Activated naive CD4-positive, alpha-beta T cell treated with anti-CD3 and anti-CD28 coated beads for 36 hours (primary cell): ENCODE measurements around the gene DLD. TPM values are rescaled to one million over a fixed set of nuclear protein-coding genes. Genes with fewer than 3 reads are reported as not detected.
"Not testable (repeated sequence)": the region's sequence is repeated elsewhere in the genome, so short reads cannot be mapped to it uniquely, and the experiment has no call there.

Experiments used
- CTCF ChIA-PET: fragments of 350-600 bp; sonication (Branson Sonifier 250); formaldehyde crosslinking; loops from one replicate; lab custom pipeline; 2021; ENCODE audit warnings: antibody characterized with exemption; lab: Charles Lee
- DNase-seq: peaks from one replicate; pipeline ENCODE4 v3.0.0-alpha.2; 2020
- H3K27ac Mint-ChIP-seq: one replicate; pipeline ENCODE4 v1.8.0; 2021; ENCODE audit warnings: mild to moderate bottlenecking, mixed read lengths
- H3K27me3 Mint-ChIP-seq: one replicate; pipeline ENCODE4 v1.8.0; 2021; ENCODE audit warnings: low read depth, mixed read lengths
- H3K36me3 Mint-ChIP-seq: one replicate; pipeline ENCODE4 v1.8.0; 2021; ENCODE audit warnings: low read depth, mixed read lengths
- H3K4me1 Mint-ChIP-seq: one replicate; pipeline ENCODE4 v1.8.0; 2021; ENCODE audit warnings: low read depth, mixed read lengths
- H3K4me3 Mint-ChIP-seq: one replicate; pipeline ENCODE4 v1.8.0; 2021; ENCODE audit warnings: mild to moderate bottlenecking, moderate library complexity, mixed read lengths
- H3K9me3 Mint-ChIP-seq: one replicate; pipeline ENCODE4 v1.8.0; 2021; ENCODE audit warnings: mixed read lengths
- intact Hi-C: fragments of 100-400 bp; cut with micrococcal nuclease; formaldehyde crosslinking; loops from one replicate; pipeline ENCODE4 v1.15.1; 2023
- total RNA-seq, 2 experiments: library from RNA; stranded (reverse); gene quantifications; one replicate each; pipeline ENCODE4 v1.2.3, GENCODE V29; 2021

DLD gene
- total RNA-seq, 2 experiments from 2014 or later, result 92.6 to 96.8 TPM

DNA sequence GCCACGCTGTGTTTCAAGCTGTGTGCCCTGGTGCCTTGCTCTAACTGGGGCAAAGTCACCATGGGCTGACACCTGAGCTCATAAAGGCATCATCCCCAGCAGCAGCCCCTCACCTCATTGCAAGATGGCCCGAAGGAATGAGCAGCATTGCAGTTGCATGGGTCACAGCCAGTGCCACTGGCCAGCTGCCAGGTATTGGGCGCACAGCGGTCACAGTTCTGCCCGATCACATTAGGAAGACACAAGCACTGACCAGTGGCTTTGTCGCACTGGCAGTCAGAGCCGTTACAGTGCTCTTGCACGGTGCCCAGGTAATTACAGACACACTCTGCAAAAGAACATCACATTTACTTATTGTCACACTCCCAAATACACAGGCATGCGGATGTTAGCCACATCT, 60.9 kb downstream of the DLD start:
- H3K4me1 Mint-ChIP-seq, result no peaks in the 10 kb centered on the region
- H3K36me3 Mint-ChIP-seq, result no peaks in the 10 kb centered on the region
- CTCF ChIA-PET, result no interaction called here
- DNase-seq, result no peak
- no peaks in the 10 kb centered on the region for H3K9me3 Mint-ChIP-seq
- H3K4me3 Mint-ChIP-seq, result no peak overlapping the region
- H3K27ac Mint-ChIP-seq, result no peak overlapping the region
- no peaks in the 10 kb centered on the region for H3K27me3 Mint-ChIP-seq
- intact Hi-C loops, result no loop called here

GRCh38 chr7:107953265-107953923, 62.4 kb downstream of the DLD start:
- intact Hi-C loops, result no loop called here
- Mint-ChIP-seq H3K9me3 (no peaks in the 10 kb centered on the region), H3K4me1 (no peaks in the 10 kb centered on the region), H3K4me3 (no peak overlapping the region), H3K36me3 (no peaks in the 10 kb centered on the region), H3K27me3 (no peaks in the 10 kb centered on the region), H3K27ac (no peak overlapping the region)
- DNase-seq, result no peak
- CTCF ChIA-PET, result interaction anchor here (0.6 kb wide), 1 partner anchor 905 kb away, joined by 3 read pairs; no protein-coding TSS in a partner anchor

- H3K27me3 Mint-ChIP-seq, result peaks cover 4% of the 10 kb centered on the region
- no peak overlapping the region for H3K4me3 Mint-ChIP-seq
- no peaks in the 10 kb centered on the region for H3K4me1 Mint-ChIP-seq
- no peak for DNase-seq
- no peaks in the 10 kb centered on the region for H3K36me3 Mint-ChIP-seq
- no peak overlapping the region for H3K27ac Mint-ChIP-seq
- intact Hi-C loops, result no loop called here
- CTCF ChIA-PET, result no interaction called here
- H3K9me3 Mint-ChIP-seq, result no peaks in the 10 kb centered on the region
Observed at GRCh38 chr7:107953924-107954303, 62.9 kb downstream of the DLD start.

GRCh38 chr7:107955394-107955793, 64.4 kb downstream of the DLD start:
- H3K4me1 Mint-ChIP-seq, result no peaks in the 10 kb centered on the region
- H3K9me3 Mint-ChIP-seq, result no peaks in the 10 kb centered on the region
- no peak overlapping the region for H3K4me3 Mint-ChIP-seq
- CTCF ChIA-PET, result interaction anchor here (1.1 kb wide), 1 partner anchor 10 kb away, joined by 3 read pairs; no protein-coding TSS in a partner anchor
- H3K36me3 Mint-ChIP-seq, result no peaks in the 10 kb centered on the region
- intact Hi-C loops, result no loop called here
- no peak overlapping the region for H3K27ac Mint-ChIP-seq
- no peak for DNase-seq
- peaks cover 5% of the 10 kb centered on the region for H3K27me3 Mint-ChIP-seq

- H3K4me3 Mint-ChIP-seq, H3K4me1 Mint-ChIP-seq, CTCF ChIA-PET, H3K9me3 Mint-ChIP-seq, H3K27me3 Mint-ChIP-seq, H3K27ac Mint-ChIP-seq, H3K36me3 Mint-ChIP-seq, intact Hi-C loops, DNase-seq: not testable (repeated sequence)
Observed at GRCh38 chr7:107956950-107957349, 66.0 kb downstream of the DLD start.

DNA sequence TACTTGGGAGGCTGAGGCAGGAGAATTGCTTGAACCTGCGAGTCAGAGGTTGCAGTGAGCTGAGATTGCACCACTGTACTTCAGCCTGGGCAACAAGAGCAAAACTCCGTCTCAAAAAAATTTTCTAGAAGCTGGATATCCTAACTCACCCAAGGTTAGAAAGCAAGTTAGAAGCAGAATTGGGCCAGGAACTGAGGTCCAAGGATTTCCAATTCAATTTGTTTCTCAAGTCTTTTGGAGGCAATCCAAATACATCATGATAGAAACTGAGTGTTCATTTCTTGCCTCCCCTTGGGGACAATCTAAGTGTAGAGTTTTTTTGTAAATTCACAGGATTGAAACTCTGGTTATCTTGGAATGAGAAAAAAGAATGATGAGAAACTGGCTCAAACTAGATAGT, 66.5 kb downstream of the DLD start:
- Mint-ChIP-seq H3K36me3 (no peaks in the 10 kb centered on the region), H3K9me3 (no peaks in the 10 kb centered on the region), H3K4me1 (no peaks in the 10 kb centered on the region), H3K4me3 (no peak overlapping the region), H3K27ac (no peak overlapping the region), H3K27me3 (peaks cover 5% of the 10 kb centered on the region)
- CTCF ChIA-PET, result no interaction called here
- intact Hi-C loops, result no loop called here
- DNase-seq, result no peak

GRCh38 chr7:107958764-107959526, 68.0 kb downstream of the DLD start:
- H3K4me3 Mint-ChIP-seq, result no peak overlapping the region
- intact Hi-C loops, result no loop called here
- CTCF ChIA-PET, result no interaction called here
- no peaks in the 10 kb centered on the region for H3K36me3 Mint-ChIP-seq
- DNase-seq, result no peak
- H3K27ac Mint-ChIP-seq, result no peak overlapping the region
- H3K4me1 Mint-ChIP-seq, result no peaks in the 10 kb centered on the region
- peaks cover 5% of the 10 kb centered on the region for H3K27me3 Mint-ChIP-seq
- H3K9me3 Mint-ChIP-seq, result no peaks in the 10 kb centered on the region

- no peaks in the 10 kb centered on the region for H3K36me3 Mint-ChIP-seq
- no peak for DNase-seq
- CTCF ChIA-PET, result no interaction called here
- H3K4me1 Mint-ChIP-seq, result no peaks in the 10 kb centered on the region
- H3K9me3 Mint-ChIP-seq, result no peaks in the 10 kb centered on the region
- intact Hi-C loops, result no loop called here
- H3K27ac Mint-ChIP-seq, result no peak overlapping the region
- H3K27me3 Mint-ChIP-seq, result peaks cover 5% of the 10 kb centered on the region
- H3K4me3 Mint-ChIP-seq, result no peak overlapping the region
Observed at GRCh38 chr7:107959527-107959898, 68.5 kb downstream of the DLD start.

GRCh38 chr7:107960272-107960671, 69.3 kb downstream of the DLD start:
- CTCF ChIA-PET, result no interaction called here
- Mint-ChIP-seq H3K36me3 (no peaks in the 10 kb centered on the region), H3K27me3 (peaks cover 5% of the 10 kb centered on the region), H3K4me3 (no peak overlapping the region), H3K27ac (no peak overlapping the region), H3K9me3 (no peaks in the 10 kb centered on the region), H3K4me1 (no peaks in the 10 kb centered on the region)
- no peak for DNase-seq
- intact Hi-C loops, result no loop called here

GRCh38 chr7:107961405-107961804, 70.4 kb downstream of the DLD start:
- no peaks in the 10 kb centered on the region for H3K36me3 Mint-ChIP-seq
- intact Hi-C loops, result no loop called here
- H3K27ac Mint-ChIP-seq, result no peak overlapping the region
- CTCF ChIA-PET, result no interaction called here
- no peaks in the 10 kb centered on the region for H3K4me1 Mint-ChIP-seq
- peaks cover 5% of the 10 kb centered on the region for H3K27me3 Mint-ChIP-seq
- H3K4me3 Mint-ChIP-seq, result no peak overlapping the region
- DNase-seq, result no peak
- no peaks in the 10 kb centered on the region for H3K9me3 Mint-ChIP-seq

GRCh38 chr7:107962817-107963216, 71.8 kb downstream of the DLD start:
- intact Hi-C loops, result no loop called here
- Mint-ChIP-seq H3K36me3 (no peaks in the 10 kb centered on the region), H3K9me3 (no peaks in the 10 kb centered on the region), H3K27ac (no peak overlapping the region), H3K27me3 (peaks cover 5% of the 10 kb centered on the region), H3K4me1 (no peaks in the 10 kb centered on the region), H3K4me3 (no peak overlapping the region)
- CTCF ChIA-PET, result no interaction called here
- no peak for DNase-seq

DNA sequence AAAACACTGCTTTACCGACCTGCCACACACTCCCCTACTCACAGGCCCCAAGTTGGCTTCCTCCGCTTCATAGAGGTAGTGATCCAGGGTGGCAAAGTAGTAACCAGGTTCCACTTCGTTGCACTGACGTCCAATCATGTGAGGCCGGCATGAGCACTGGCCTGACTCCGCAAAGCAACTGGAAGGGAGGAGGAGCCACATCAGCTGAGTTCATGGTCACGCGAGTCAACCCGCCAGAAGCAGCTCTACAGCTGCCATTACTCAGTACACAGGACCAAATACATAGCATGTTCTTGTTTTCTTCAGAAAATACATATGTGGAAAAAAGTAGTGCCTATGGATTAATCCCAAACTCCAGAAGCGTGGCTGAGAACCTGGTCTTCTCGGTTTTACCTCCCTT, 73.5 kb downstream of the DLD start:
- DNase-seq, result no peak
- Mint-ChIP-seq H3K9me3 (no peaks in the 10 kb centered on the region), H3K4me1 (no peaks in the 10 kb centered on the region), H3K4me3 (no peak overlapping the region), H3K27me3 (no peaks in the 10 kb centered on the region), H3K36me3 (no peaks in the 10 kb centered on the region), H3K27ac (no peak overlapping the region)
- CTCF ChIA-PET, result no interaction called here
- intact Hi-C loops, result no loop called here

GRCh38 chr7:107966711-107967110, 75.7 kb downstream of the DLD start:
- intact Hi-C loops, result no loop called here
- Mint-ChIP-seq H3K27me3 (no peaks in the 10 kb centered on the region), H3K36me3 (no peaks in the 10 kb centered on the region), H3K9me3 (no peaks in the 10 kb centered on the region), H3K27ac (no peak overlapping the region), H3K4me1 (no peaks in the 10 kb centered on the region), H3K4me3 (no peak overlapping the region)
- CTCF ChIA-PET, result no interaction called here
- no peak for DNase-seq
